ENCODE results near the gene NT5C1B.
A peak's percentile ranks its signal among the peaks of the same experiment; 100 is the strongest.

Gene NT5C1B

DNA sequence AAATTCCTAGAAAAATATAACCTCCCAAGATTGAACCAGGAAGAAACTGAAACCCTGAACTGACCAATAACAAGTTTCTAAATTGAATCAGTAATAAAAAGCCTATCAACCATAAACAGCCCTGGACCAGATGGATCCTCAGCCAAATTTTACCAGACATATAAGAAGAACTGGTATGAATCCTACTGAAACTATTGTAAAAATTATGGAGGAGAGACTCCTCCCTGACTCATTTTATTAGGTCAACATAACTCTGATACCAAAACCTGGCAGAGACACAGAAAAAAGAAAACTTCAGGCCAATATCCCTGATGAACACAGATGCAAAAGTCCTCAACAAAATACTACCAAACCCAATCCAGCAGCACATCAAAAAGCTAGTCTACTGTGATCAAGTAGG lies 11.3 kb downstream of the NT5C1B start:
- Histone ChIP-seq H3K4me2 (ENCODE audit: low read depth, low read length, poor library complexity, severe bottlenecking) (no peak overlapping the region), H3K36me3 (ENCODE audit: low read length) (no peaks in the 10 kb centered on the region; the same call in 1 of the 2 replicates), H2AFZ (ENCODE audit: low read depth, low read length, severe bottlenecking) (no peak overlapping the region), H3K9me3 (ENCODE audit: insufficient read depth, low read length) (0 out of 2 replicates have a peak, but pooled peaks cover 3% of the 10 kb centered on the region), H3K27ac (ENCODE audit: low read depth, low read length) (no peak overlapping the region), H3K4me3 (ENCODE audit: insufficient read depth, low read length, poor library complexity, severe bottlenecking) (no peak overlapping the region), H3K9me2 (replicated peaks; ENCODE audit: insufficient read depth, low read length) (no peaks in the 10 kb centered on the region), H4K20me1 (ENCODE audit: low read depth, low read length) (no peaks in the 10 kb centered on the region), H3K27me3 (ENCODE audit: low read length) (no peaks in the 10 kb centered on the region), H3K9ac (ENCODE audit: low read length) (no peak overlapping the region), H3F3A (ENCODE audit: insufficient read depth) (no peaks in the 10 kb centered on the region), H3K79me2 (ENCODE audit: insufficient read depth, low read length) (no peaks in the 10 kb centered on the region)
- TF ChIP-seq EZH2phosphoT487 (conservative IDR thresholded peaks at IDR 0.05; ENCODE audit: low read length) = no peak
- TF ChIP-seq CTCF (IDR thresholded peaks at IDR 0.05; ENCODE audit: insufficient read depth, low read length, poor library complexity, severe bottlenecking) = no peak

GRCh38 chr2:18566145-18566769 lies 23.1 kb downstream of the NT5C1B start:
- H3F3A ChIP-seq (ENCODE audit: insufficient read depth) = no peaks in the 10 kb centered on the region
- no peak overlapping the region for H3K9ac ChIP-seq (ENCODE audit: low read length)
- no peaks in the 10 kb centered on the region for H3K9me2 ChIP-seq (replicated peaks; ENCODE audit: insufficient read depth, low read length)
- H3K79me2 ChIP-seq (ENCODE audit: insufficient read depth, low read length) = no peaks in the 10 kb centered on the region
- H3K9me3 ChIP-seq (ENCODE audit: insufficient read depth, low read length) = no peaks in the 10 kb centered on the region
- TF ChIP-seq CTCF (IDR thresholded peaks at IDR 0.05; ENCODE audit: insufficient read depth, low read length, poor library complexity, severe bottlenecking) = no peak
- TF ChIP-seq EZH2phosphoT487 (conservative IDR thresholded peaks at IDR 0.05; ENCODE audit: low read length) = no peak
- H3K36me3 ChIP-seq (ENCODE audit: low read length) = peaks cover 9% of the 10 kb centered on the region; the same call in 1 of the 2 replicates
- H3K4me3 ChIP-seq (ENCODE audit: insufficient read depth, low read length, poor library complexity, severe bottlenecking) = no peak overlapping the region
- H3K27ac ChIP-seq (ENCODE audit: low read depth, low read length) = no peak overlapping the region
- no peak overlapping the region for H3K4me2 ChIP-seq (ENCODE audit: low read depth, low read length, poor library complexity, severe bottlenecking)
- H2AFZ ChIP-seq (ENCODE audit: low read depth, low read length, severe bottlenecking) = no peak overlapping the region
- no peaks in the 10 kb centered on the region for H4K20me1 ChIP-seq (ENCODE audit: low read depth, low read length)
- no peaks in the 10 kb centered on the region for H3K27me3 ChIP-seq (ENCODE audit: low read length)

DNA sequence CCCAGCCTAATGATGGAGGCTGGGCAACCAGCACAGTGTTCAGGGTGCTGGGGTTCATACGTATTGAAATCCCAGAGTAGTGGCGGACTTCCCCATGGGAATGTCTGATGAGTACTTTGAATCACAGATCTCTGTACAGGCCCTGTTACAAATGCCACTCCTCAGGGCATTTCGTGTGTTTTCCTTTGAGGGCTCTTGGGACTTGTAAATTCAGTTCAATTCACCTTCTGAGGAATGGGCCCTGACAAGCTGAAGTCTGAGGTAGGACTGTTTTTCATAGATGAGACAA lies 28.6 kb downstream of the NT5C1B start:
- Histone ChIP-seq H3K9ac (ENCODE audit: low read length) (peak overlapping the region; percentile 85), H3K9me2 (replicated peaks; ENCODE audit: insufficient read depth, low read length) (no peaks in the 10 kb centered on the region)

More for the DNA sequence above, 28.6 kb downstream of the NT5C1B start:
- Histone ChIP-seq H3K36me3 (ENCODE audit: low read length) (peaks cover 18% of the 10 kb centered on the region), H3F3A (ENCODE audit: insufficient read depth) (no peaks in the 10 kb centered on the region), H3K79me2 (ENCODE audit: insufficient read depth, low read length) (peaks cover 41% of the 10 kb centered on the region), H3K4me3 (ENCODE audit: insufficient read depth, low read length, poor library complexity, severe bottlenecking) (peak overlapping the region; percentile 49), H3K27ac (ENCODE audit: low read depth, low read length) (no peak overlapping the region), H3K27me3 (ENCODE audit: low read length) (no peaks in the 10 kb centered on the region), H3K9me3 (ENCODE audit: insufficient read depth, low read length) (no peaks in the 10 kb centered on the region), H4K20me1 (ENCODE audit: low read depth, low read length) (peaks cover 24% of the 10 kb centered on the region), H2AFZ (ENCODE audit: low read depth, low read length, severe bottlenecking) (peak overlapping the region; percentile 87), H3K4me2 (ENCODE audit: low read depth, low read length, poor library complexity, severe bottlenecking) (peak overlapping the region; percentile 77)
- TF ChIP-seq EZH2phosphoT487 (conservative IDR thresholded peaks at IDR 0.05; ENCODE audit: low read length) (no peak), CTCF (IDR thresholded peaks at IDR 0.05; ENCODE audit: insufficient read depth, low read length, poor library complexity, severe bottlenecking) (no peak)

All from SU-DHL-6 (cell line).